Measurements from ENCODE around the gene HNRNPK. TPM values are rescaled to one million over a fixed set of nuclear protein-coding genes. Genes with fewer than 3 reads are reported as not detected.

The HNRNPK gene
- total and polyA plus RNA-seq, 2 donors (not counting 1 experiment from before 2014, with no cell fraction given) = 475 to 558 TPM

DNA sequence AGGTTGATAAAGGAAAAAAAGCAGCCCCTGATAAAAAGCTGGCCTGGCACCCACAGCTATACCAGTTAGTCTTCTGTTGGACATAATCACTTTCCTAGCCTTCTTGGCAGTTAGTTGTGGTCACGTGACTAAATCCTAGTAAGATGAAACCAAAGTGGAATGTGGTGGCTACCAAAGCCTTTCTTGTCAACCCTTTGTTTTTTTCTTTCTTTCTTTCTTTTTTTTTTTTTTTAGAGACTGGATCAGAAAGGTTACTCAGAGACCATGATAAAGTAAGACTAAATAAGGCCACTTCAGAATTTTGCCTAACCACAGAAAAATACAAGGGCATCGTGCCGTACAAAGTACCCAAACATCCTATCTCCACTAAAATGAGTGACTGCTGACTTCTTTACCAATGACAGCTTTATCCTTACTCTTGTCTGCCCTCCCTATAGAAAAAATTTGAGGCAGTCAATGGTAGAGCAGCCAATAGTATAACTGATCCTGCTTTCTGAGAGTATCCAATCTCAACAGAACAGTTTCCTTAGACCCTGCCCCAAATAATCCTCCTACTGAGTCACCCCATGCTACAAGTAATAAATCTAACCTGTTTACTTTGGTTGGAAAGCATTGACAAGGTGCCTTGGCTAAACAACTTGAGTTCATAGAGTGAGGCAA lies 44.6 kb downstream of the HNRNPK start:
- Histone ChIP-seq H3K4me2 (ENCODE audit: extremely low read depth, insufficient read depth, low read length) (no peak overlapping the region), H3K9ac (ENCODE audit: insufficient read depth, low read length) (no peak overlapping the region), H3K4me1 (ENCODE audit: control insufficient read depth, extremely low read depth, insufficient read depth, low read length) (peaks cover 9% of the 10 kb centered on the region), H3K27ac (ENCODE audit: insufficient read depth, low read length) (no peak overlapping the region), H3K27me3 (ENCODE audit: control insufficient read depth, insufficient read depth, low read length) (no peaks in the 10 kb centered on the region), H3K79me2 (ENCODE audit: control insufficient read depth, insufficient read depth, low read length) (no peaks in the 10 kb centered on the region), H4K20me1 (ENCODE audit: control insufficient read depth, extremely low read depth, insufficient read depth, low read length) (no peaks in the 10 kb centered on the region), H3K4me3 (replicated peaks in 1 of 4; ENCODE audit: control extremely low read depth in 1 of 4, insufficient read depth in 1 of 4, low read depth in 3 of 4, low read length in 4 of 4) (no peak overlapping the region), H2AFZ (ENCODE audit: low read length) (no peak overlapping the region), H3K9me3 (ENCODE audit: control insufficient read depth, insufficient read depth, low read depth, low read length) (no peaks in the 10 kb centered on the region), H3K36me3 (ENCODE audit: control insufficient read depth, insufficient read depth, low read length) (no peaks in the 10 kb centered on the region)
- no peak for TF ChIP-seq EZH2 (IDR thresholded peaks at IDR 0.05; ENCODE audit: low read length, missing control alignments)
- TF ChIP-seq, protein P1, sequence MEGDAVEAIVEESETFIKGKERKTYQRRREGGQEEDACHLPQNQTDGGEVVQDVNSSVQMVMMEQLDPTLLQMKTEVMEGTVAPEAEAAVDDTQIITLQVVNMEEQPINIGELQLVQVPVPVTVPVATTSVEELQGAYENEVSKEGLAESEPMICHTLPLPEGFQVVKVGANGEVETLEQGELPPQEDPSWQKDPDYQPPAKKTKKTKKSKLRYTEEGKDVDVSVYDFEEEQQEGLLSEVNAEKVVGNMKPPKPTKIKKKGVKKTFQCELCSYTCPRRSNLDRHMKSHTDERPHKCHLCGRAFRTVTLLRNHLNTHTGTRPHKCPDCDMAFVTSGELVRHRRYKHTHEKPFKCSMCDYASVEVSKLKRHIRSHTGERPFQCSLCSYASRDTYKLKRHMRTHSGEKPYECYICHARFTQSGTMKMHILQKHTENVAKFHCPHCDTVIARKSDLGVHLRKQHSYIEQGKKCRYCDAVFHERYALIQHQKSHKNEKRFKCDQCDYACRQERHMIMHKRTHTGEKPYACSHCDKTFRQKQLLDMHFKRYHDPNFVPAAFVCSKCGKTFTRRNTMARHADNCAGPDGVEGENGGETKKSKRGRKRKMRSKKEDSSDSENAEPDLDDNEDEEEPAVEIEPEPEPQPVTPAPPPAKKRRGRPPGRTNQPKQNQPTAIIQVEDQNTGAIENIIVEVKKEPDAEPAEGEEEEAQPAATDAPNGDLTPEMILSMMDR (conservative IDR thresholded peaks at IDR 0.05 in 1 of 2, IDR thresholded peaks at IDR 0.05 in 1 of 2; ENCODE audit: low read depth in 1 of 2, low read length in 2 of 2) = no peak
- DNase-seq (ENCODE audit: low read depth in 2 of 2) = peak; percentile 80 to 91

DNA sequence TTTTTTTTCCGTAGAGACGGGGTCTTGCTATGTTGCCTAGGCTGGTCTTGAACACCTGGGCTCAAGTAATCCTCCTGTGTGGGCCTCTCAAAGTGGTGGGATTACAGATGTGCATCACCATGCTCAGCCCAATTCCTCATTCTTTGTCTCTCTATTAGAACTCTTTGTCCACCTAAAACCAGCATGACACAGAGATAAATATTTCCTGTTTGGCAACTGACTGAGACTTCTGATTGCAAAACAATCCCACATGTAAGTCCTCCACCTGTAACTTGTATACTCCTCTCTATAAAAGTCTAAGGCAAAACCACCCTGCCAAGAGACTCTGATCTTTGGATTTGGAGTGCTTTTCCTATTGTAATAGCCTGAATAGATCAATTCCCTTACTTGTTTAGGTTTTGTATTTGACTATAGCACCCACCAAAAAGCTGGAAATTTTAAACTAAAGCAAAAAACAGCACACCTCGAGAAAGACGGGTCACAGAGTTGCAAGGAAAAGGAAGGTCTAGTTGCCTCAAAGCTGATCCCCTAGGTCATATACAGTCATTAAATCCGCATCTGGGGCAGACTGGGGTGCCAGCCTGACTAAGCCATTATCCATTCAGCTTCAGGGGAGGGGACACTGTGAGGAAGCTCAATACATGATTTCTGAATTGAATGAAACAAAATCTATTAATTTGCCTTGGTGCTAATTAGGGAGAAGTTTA lies 45.3 kb downstream of the HNRNPK start:
- Histone ChIP-seq H3K79me2 (ENCODE audit: control insufficient read depth, insufficient read depth, low read length) (no peaks in the 10 kb centered on the region), H3K9me3 (ENCODE audit: control insufficient read depth, insufficient read depth, low read depth, low read length) (no peaks in the 10 kb centered on the region), H3K4me2 (ENCODE audit: extremely low read depth, insufficient read depth, low read length) (no peak overlapping the region), H4K20me1 (ENCODE audit: control insufficient read depth, extremely low read depth, insufficient read depth, low read length) (no peaks in the 10 kb centered on the region), H3K36me3 (ENCODE audit: control insufficient read depth, insufficient read depth, low read length) (no peaks in the 10 kb centered on the region), H3K4me1 (ENCODE audit: control insufficient read depth, extremely low read depth, insufficient read depth, low read length) (peaks cover 9% of the 10 kb centered on the region), H3K9ac (ENCODE audit: insufficient read depth, low read length) (no peak overlapping the region), H3K27ac (ENCODE audit: insufficient read depth, low read length) (no peak overlapping the region), H3K27me3 (ENCODE audit: control insufficient read depth, insufficient read depth, low read length) (no peaks in the 10 kb centered on the region), H3K4me3 (replicated peaks in 1 of 4; ENCODE audit: control extremely low read depth in 1 of 4, insufficient read depth in 1 of 4, low read depth in 3 of 4, low read length in 4 of 4) (no peak overlapping the region), H2AFZ (ENCODE audit: low read length) (no peak overlapping the region)
- no peak for TF ChIP-seq EZH2 (IDR thresholded peaks at IDR 0.05; ENCODE audit: low read length, missing control alignments)
- TF ChIP-seq, protein P1 (conservative IDR thresholded peaks at IDR 0.05 in 1 of 2, IDR thresholded peaks at IDR 0.05 in 1 of 2; ENCODE audit: low read depth in 1 of 2, low read length in 2 of 2) = no peak
- DNase-seq (ENCODE audit: low read depth in 2 of 2) = peak; percentile 27 to 68

DNA sequence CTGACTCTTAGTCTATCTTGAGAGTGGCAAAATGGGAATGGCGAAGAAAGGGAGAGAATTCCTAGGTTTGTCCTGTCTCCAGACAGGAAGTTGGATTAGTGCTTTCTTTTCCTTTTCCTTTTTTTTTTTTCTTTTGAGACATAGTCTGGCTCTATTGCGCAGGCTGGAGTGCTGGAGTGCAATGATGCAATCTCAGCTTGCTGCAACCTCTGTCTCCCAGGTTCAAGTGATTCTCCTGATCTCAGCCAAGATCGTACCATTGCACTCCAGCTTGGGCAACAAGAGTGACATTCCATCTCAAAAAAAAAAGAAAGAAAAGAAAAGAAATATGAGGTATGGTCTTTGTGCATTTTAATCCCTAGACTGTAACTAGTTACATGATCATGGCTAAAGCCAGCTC lies 46.2 kb downstream of the HNRNPK start:
- no peak overlapping the region for H2AFZ ChIP-seq (ENCODE audit: low read length)
- no peak overlapping the region for H3K27ac ChIP-seq (ENCODE audit: insufficient read depth, low read length)

More for the DNA sequence above, 46.2 kb downstream of the HNRNPK start:
- Histone ChIP-seq H3K36me3 (ENCODE audit: control insufficient read depth, insufficient read depth, low read length) (no peaks in the 10 kb centered on the region), H3K9ac (ENCODE audit: insufficient read depth, low read length) (no peak overlapping the region), H3K4me2 (ENCODE audit: extremely low read depth, insufficient read depth, low read length) (no peak overlapping the region), H3K9me3 (ENCODE audit: control insufficient read depth, insufficient read depth, low read depth, low read length) (no peaks in the 10 kb centered on the region), H3K79me2 (ENCODE audit: control insufficient read depth, insufficient read depth, low read length) (no peaks in the 10 kb centered on the region), H3K4me3 (replicated peaks in 1 of 4; ENCODE audit: control extremely low read depth in 1 of 4, insufficient read depth in 1 of 4, low read depth in 3 of 4, low read length in 4 of 4) (no peak overlapping the region), H4K20me1 (ENCODE audit: control insufficient read depth, extremely low read depth, insufficient read depth, low read length) (no peaks in the 10 kb centered on the region), H3K27me3 (ENCODE audit: control insufficient read depth, insufficient read depth, low read length) (no peaks in the 10 kb centered on the region), H3K4me1 (ENCODE audit: control insufficient read depth, extremely low read depth, insufficient read depth, low read length) (peaks cover 9% of the 10 kb centered on the region)
- TF ChIP-seq, protein P1 (conservative IDR thresholded peaks at IDR 0.05 in 1 of 2, IDR thresholded peaks at IDR 0.05 in 1 of 2; ENCODE audit: low read depth in 1 of 2, low read length in 2 of 2) = no peak
- no peak for TF ChIP-seq EZH2 (IDR thresholded peaks at IDR 0.05; ENCODE audit: low read length, missing control alignments)
- DNase-seq (ENCODE audit: low read depth in 2 of 2) = peak in 1 of 2 donors; percentile 81
